Endothelial cell (in vitro differentiated cells): ENCODE results near the gene PTGES. TPM values are rescaled to one million over a fixed set of nuclear protein-coding genes. Genes with fewer than 3 reads are reported as not detected.
"Not testable (repeated sequence)": the region's sequence is repeated elsewhere in the genome, so short reads cannot be mapped to it uniquely, and the experiment has no call there.

Experiments used
- DNase-seq: peaks from one replicate; pipeline ENCODE4 v3.0.0; 2021; ENCODE audit warnings: low spot score
- H3K27ac Mint-ChIP-seq: one replicate; pipeline ENCODE4 v1.8.0; 2021; ENCODE audit warnings: mixed read lengths, inconsistent platforms; ENCODE audit not compliant: unreplicated experiment
- H3K27me3 Mint-ChIP-seq: one replicate; pipeline ENCODE4 v1.8.0; 2021; ENCODE audit warnings: mild to moderate bottlenecking, moderate library complexity, mixed read lengths, inconsistent platforms; ENCODE audit not compliant: unreplicated experiment
- H3K36me3 Mint-ChIP-seq: one replicate; pipeline ENCODE4 v1.8.0; 2021; ENCODE audit warnings: mild to moderate bottlenecking, low read depth, mixed read lengths, inconsistent platforms; ENCODE audit not compliant: unreplicated experiment
- H3K4me1 Mint-ChIP-seq: one replicate; pipeline ENCODE4 v1.8.0; 2021; ENCODE audit warnings: mild to moderate bottlenecking, mixed read lengths, inconsistent platforms; ENCODE audit not compliant: unreplicated experiment
- H3K4me3 Mint-ChIP-seq: one replicate; pipeline ENCODE4 v1.8.0; 2021; ENCODE audit warnings: mild to moderate bottlenecking, mixed read lengths, inconsistent platforms; ENCODE audit not compliant: unreplicated experiment
- H3K9me3 Mint-ChIP-seq: one replicate; pipeline ENCODE4 v1.8.0; 2021; ENCODE audit warnings: mixed read lengths, inconsistent platforms; ENCODE audit not compliant: unreplicated experiment
- total RNA-seq: library from RNA; stranded (reverse); fragmentation: NEBNext Ultra II Directional; extraction: Animal tissue kit (Norgen Biotek cat#: 25700); gene quantifications from one replicate; pipeline ENCODE4 v1.2.1, GENCODE V29; 2021; ENCODE audit not compliant: unreplicated experiment
- TF ChIP-seq, protein P1 (sequence below): fragments of 200-600 bp; sonication (generic); IDR thresholded peaks from one replicate; pipeline ENCODE4 v1.5.0; 2021; ENCODE audit warnings: antibody characterized with exemption; ENCODE audit not compliant: unreplicated experiment

PTGES gene
- total RNA-seq, 1 donor from 2014 or later = 0.15 TPM

DNA sequence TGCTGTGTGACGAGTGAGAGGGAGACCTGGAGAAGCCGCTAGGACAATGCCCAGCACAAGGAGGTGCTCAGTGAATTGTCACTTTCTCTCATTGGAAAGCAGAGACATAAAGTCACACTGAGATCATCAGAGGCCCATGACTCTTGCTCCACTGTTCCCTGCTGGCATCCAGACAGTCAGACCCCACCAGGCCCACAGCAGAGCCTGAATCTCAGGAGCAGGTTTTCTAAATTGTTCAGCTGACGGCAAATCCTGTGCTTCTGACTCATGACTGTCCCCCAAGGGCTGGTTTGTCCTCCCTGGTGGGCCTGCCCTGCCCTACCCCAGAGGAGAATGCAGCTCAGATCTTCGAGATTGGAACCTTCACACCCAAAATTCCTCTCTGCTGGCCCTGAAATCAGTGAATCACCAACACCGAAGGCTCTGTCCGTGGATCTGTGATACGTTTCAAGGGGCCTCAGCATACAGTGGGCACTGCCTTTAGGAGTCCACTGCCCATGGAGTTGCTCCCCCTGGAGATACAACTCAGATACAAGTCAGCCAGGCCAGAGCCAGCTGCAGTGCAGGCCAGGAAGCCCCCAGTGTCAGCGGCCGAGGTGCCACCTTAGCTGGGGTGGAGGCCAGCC, 2.7 kb downstream of the PTGES start:
- Mint-ChIP-seq H3K4me3 (no peak overlapping the region), H3K9me3 (no peaks in the 10 kb centered on the region), H3K36me3 (no peaks in the 10 kb centered on the region), H3K4me1 (peaks cover 3% of the 10 kb centered on the region), H3K27ac (no peak overlapping the region), H3K27me3 (peaks cover 3% of the 10 kb centered on the region)
- no peak for DNase-seq
- TF ChIP-seq, protein P1, sequence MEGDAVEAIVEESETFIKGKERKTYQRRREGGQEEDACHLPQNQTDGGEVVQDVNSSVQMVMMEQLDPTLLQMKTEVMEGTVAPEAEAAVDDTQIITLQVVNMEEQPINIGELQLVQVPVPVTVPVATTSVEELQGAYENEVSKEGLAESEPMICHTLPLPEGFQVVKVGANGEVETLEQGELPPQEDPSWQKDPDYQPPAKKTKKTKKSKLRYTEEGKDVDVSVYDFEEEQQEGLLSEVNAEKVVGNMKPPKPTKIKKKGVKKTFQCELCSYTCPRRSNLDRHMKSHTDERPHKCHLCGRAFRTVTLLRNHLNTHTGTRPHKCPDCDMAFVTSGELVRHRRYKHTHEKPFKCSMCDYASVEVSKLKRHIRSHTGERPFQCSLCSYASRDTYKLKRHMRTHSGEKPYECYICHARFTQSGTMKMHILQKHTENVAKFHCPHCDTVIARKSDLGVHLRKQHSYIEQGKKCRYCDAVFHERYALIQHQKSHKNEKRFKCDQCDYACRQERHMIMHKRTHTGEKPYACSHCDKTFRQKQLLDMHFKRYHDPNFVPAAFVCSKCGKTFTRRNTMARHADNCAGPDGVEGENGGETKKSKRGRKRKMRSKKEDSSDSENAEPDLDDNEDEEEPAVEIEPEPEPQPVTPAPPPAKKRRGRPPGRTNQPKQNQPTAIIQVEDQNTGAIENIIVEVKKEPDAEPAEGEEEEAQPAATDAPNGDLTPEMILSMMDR = no peak

DNA sequence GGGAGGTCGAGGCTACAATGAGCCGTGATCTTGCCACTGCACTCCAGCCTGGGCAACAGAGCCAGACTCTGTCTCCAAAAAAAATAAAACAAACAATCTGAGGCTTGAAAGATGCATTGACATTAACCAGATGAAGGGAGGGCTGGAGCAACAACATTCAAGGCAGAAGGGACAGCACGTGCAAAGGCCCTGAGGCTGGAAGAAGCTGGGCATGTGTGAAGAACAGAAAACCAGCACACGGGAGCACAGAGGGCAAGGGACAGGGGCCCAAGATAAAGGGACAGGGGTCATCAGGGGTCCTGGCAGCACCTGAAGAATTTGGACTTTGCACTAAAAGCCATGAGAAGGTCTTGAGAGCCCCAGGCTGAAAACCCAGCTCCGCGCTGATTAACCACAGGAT, 3.3 kb downstream of the PTGES start:
- Mint-ChIP-seq H3K27ac (no peak overlapping the region), H3K9me3 (no peaks in the 10 kb centered on the region), H3K4me3 (no peak overlapping the region), H3K36me3 (no peaks in the 10 kb centered on the region), H3K4me1 (peaks cover 3% of the 10 kb centered on the region), H3K27me3 (peaks cover 3% of the 10 kb centered on the region)
- TF ChIP-seq, protein P1 = no peak
- DNase-seq = no peak

DNA sequence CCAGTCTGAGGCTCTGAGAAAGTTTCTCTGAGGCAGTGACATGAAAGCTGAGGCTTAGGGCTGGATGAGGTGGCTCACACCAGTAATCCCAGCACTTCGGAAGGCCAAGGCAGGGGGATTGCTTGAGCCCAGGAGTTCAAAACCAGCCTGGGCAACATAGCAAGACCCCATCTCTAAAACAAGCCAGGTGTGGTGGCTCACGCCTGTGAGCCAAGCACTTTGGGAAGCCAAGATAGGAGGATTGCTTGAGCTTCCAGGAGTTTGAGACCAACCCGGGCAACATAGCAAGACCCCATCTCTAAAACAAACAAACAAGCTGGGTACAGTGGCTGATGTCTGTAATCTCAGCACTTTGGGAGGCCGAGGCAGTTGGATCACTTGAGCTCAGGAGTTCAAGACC, 3.8 kb downstream of the PTGES start:
- H3K27me3 Mint-ChIP-seq, H3K36me3 Mint-ChIP-seq, DNase-seq, H3K4me3 Mint-ChIP-seq, H3K27ac Mint-ChIP-seq, H3K4me1 Mint-ChIP-seq, H3K9me3 Mint-ChIP-seq: not testable (repeated sequence)

DNA sequence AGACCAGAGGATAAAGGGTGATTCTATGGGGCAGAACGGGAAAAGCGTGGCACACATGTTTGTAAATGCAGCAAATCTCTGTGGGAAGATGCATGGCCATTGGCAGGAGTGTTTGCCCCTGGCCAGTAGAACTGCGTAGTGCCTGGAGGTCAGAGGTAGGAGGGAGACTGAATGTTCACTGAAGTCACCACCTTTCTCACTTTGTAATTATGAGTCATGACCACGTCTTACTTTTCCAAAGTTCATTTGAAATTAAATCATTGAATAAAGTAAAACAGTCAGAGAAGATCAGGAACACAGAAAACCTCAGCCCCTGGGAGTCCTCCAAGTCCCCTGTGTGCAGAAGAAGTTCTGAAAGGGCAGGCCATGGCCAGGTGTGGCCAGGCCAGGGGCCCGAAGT, 4.6 kb downstream of the PTGES start:
- no peaks in the 10 kb centered on the region for H3K9me3 Mint-ChIP-seq
- no peak overlapping the region for H3K27ac Mint-ChIP-seq
- DNase-seq = no peak

DNA sequence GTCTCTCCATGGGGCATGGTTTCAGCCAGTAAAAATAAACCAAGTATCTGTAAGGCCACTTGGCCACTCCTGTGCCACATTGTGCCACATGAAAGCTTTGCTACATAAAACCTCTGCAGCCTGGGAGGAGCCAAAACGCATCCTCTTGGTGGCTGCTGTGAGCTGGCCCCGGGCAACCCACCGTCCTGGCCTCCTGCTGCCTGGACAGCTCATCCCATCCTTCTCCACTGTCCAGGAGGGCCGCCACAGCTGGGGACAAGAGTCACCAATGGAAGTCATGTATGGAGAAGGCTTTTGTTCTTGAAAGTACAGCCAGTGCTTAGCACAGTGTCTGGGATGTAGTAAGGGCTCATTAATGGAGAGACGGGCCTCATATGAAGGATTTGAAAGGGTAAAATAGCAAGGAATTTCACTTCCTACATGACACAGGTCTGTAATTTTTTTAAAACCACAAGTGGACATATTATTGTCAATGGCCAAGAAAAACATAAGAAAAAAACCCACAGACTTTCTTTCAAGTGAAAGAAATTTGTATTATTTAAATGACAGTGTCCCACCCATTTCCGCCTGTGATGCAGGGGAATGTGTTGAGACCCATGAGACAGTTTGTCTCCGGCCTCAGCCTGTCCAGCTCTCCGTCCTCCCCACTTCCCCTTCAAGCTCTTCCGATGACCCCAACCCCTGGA, 6.6 kb downstream of the PTGES start:
- no peak for DNase-seq
- Mint-ChIP-seq H3K27ac (no peak overlapping the region), H3K4me1 (no peaks in the 10 kb centered on the region), H3K4me3 (no peak overlapping the region), H3K27me3 (peaks cover 3% of the 10 kb centered on the region), H3K36me3 (no peaks in the 10 kb centered on the region), H3K9me3 (no peaks in the 10 kb centered on the region)
- TF ChIP-seq, protein P1 = no peak

More for the DNA sequence above, 4.6 kb downstream of the PTGES start:
- Mint-ChIP-seq H3K27me3 (peaks cover 3% of the 10 kb centered on the region), H3K36me3 (no peaks in the 10 kb centered on the region), H3K4me1 (peaks cover 3% of the 10 kb centered on the region), H3K4me3 (no peak overlapping the region)
- TF ChIP-seq, protein P1 = no peak
